GM20431 (cell line): ENCODE measurements around the gene BAHCC1.

Experiments used
- in situ Hi-C: fragments of 300-500 bp; cut with MseI, MboI; formaldehyde crosslinking; loops from one replicate; pipeline ENCODE4 v1.15.0; 2020; ENCODE audit warnings: low sequenced_read_pairs; ENCODE audit not compliant: unreplicated experiment

BAHCC1 gene

DNA sequence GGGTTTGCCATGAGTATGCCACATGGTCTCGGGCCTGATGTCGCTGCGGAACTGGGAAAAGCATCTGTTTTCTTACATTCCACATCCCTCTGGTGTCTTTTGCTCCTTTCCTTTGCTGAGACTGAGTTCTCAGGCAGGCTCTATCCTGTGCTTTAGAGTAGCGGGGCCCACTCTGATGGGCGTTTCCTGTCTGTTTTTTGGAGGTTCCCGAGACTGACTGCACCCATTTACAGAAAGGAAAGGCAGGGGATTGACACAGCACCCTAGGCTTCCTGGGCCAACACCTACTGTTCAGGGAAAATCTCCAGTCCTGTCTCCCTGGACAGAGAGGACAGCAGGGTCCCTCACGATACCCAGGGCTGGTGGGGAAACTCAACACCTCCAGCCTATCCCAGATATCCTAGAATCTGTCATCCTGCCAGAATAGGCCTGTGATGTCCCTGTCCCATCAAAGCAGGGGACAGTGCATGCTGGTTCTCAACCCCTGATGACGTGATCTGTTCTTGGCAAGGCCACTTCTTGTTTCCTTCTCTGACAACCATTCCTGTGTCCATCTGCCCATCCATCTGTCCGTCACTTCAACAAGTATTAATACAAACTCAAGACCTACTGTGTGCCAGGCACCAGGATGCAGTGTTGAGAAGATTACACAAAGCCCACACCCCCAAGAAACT, 75.2 kb downstream of the BAHCC1 start:
- in situ Hi-C loops: loop anchor here (10.0 kb wide), 1 partner anchor 216 kb away; no protein-coding TSS in a partner anchor

DNA sequence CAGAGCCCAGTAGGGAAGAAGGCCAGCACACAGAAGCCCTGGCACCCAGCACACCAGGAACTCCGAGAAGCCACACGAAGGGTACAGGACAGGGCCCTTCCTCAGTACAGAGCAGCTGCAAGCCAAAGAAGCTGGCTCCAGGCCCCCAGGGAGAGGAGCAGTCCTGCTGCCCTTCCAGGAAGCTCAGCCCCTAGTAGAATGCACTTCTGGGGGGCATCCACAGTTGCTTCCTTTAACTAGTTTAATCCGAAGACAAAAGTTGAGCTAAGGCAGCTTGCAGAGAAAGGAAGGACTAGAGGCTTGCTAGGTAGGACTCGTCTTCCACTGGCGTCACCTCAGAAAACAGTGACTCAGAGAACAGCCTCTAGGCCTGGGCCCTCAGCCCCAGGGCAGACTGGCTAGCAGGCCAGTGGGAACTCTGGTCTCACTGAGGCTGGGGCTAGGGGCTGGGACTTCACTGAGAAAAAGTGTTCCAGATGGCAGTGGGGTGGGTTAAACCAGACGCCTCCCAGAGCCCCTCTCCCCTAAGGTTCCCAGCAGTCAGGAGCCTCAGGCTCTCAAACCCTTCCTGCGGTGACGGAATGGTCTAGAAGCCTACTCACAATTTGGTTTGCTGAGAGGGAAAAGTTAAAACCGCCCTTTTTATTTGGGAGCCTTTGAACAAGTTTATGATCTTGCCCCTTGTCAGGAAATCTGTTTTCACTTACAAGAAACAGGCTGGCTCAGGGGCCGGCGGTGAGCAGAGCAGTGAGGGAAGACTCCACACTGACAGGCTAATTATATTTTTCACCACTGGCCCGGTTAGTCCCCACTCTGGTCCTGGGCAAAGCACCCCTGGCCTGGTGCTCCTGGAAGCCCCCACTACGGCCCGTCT, 75.9 kb downstream of the BAHCC1 start:
- in situ Hi-C loops: loop anchor here (10.0 kb wide), 1 partner anchor 216 kb away; no protein-coding TSS in a partner anchor

DNA sequence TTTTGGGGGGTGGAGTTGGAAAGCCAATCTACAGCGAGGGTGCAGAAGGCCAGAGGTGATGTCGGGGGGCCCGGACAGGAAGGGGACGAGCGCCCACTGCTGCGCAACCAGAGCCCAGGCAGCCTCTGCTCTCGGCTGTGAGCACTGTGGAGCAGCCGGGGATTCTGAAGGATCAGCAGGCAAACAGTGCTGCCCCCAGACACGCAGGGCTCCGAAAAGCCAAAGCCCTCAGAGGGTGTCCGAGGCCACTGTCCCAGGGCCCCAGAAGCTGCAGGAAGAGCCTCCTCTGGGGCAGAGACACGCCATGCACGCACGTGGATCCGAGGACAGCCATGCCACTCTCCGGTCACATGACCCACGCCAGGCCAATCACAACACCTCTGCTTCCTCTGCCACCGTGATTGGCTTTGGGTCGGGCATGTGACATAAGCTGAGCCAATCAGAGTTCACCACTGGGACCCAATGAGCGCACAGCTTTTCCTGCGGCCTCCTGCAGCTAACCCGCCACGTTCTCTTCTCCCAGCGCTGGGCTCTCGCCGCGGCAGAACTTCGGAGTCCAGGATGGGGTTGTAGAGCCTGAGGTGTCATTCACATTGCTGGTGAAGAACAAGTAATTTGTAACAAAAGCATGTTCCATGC, 76.7 kb downstream of the BAHCC1 start:
- in situ Hi-C loops: loop anchor here (10.0 kb wide), 1 partner anchor 217 kb away; no protein-coding TSS in a partner anchor

DNA sequence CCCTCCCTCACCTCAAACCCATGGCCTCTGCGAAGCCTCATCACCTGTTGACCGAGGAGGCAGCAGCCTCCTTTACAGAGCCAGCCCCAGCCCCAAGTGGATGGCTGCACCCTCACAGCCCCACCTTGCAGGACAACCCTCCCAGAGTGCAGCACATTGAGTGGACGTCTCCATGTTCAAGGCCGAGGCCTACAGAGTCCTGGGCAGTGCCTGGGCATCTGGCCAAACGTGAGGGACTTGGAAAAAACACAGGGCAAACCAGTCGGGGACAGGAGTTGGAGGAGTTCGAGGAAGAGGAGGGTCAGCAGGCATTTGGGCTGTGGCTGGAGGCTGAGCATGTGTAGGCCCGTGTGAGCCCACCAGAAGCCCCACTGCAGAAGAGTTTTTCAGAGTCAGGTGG, 77.8 kb downstream of the BAHCC1 start:
- in situ Hi-C loops: loop anchor here (10.0 kb wide), 1 partner anchor 218 kb away; no protein-coding TSS in a partner anchor

DNA sequence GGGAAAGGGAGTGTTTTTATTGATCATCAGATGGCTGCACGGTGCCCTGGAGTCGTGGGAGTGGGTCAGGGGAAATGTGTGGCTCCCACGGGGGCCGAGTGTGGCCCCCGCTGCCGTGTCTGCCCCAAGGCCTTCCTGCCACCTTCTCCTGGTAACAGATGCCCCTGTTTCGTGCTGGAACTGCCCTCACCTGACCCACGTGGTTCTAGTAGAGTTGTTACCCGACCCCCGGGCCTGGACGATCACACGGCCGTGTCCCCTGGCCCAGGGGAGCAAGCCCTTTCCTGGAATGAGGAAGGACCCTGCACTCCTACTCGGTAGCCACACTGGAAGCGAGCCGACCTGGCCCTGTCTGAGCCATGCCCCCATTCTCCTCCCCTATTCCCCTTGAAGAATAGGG, 79.7 kb downstream of the BAHCC1 start:
- in situ Hi-C loops: loop anchor here (10.0 kb wide), 1 partner anchor 220 kb away; no protein-coding TSS in a partner anchor

DNA sequence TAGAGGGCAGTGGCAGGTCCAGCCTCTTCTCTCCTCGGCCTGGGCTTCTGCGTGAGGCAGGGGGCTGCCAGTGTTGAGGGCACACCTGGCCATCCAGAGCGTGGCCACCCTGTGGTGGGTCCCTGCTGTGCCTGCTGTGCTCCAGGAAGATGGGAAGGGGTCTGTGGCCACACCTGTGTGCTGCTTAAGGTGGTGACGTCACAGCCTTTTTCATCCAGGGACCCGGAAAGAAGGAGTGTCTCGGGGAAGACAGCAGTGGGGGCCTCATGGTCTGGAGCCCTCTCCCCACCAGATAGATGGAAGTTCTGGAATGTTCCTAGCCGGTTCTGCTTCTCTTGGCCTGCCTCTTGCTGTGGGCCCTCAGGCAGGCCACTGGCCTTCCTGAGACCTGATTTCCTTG, 80.8 kb downstream of the BAHCC1 start:
- in situ Hi-C loops: loop anchor here (10.0 kb wide), 1 partner anchor 221 kb away; no protein-coding TSS in a partner anchor

DNA sequence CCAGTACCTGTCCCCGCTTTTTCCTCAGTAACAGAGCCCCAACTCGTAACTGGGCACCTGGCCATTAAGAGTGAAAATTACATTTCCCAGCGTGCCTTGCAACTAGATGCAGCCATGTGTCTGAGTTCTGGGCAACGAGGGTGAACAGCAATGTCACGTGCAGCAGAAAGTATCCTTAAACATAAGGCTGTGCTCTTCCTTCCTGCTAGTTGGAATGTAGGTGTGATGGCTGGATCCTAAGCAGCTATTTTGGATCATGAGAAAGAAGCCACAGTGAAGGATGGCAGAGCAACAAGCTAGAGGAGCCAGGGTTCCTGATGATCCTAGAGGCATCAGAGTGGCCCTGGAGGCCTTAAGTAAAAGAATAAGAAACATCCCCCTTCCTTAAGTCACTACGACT, 81.4 kb downstream of the BAHCC1 start:
- in situ Hi-C loops: loop anchor here (10.0 kb wide), 1 partner anchor 222 kb away; no protein-coding TSS in a partner anchor

DNA sequence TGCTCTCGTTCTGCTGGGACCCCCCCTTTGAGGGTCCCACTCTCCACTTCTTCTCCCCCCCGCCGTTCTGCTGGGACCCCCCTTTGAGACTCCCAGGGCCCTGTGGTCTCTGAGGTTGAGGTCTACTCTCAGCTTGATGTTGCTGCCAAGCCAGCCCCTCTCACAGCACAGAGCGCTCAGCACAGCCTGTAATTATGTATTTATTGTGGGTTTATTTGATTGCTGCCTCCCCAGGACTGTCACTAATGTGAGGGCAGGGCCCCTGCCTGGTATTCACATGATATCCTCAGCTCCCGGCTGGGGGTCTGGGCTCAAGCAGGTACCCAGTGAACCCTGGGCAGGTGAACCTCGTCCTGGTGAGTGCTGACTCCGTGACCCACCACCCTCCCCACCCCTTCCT, 81.9 kb downstream of the BAHCC1 start:
- in situ Hi-C loops: loop anchor here (10.0 kb wide), 1 partner anchor 222 kb away; no protein-coding TSS in a partner anchor

DNA sequence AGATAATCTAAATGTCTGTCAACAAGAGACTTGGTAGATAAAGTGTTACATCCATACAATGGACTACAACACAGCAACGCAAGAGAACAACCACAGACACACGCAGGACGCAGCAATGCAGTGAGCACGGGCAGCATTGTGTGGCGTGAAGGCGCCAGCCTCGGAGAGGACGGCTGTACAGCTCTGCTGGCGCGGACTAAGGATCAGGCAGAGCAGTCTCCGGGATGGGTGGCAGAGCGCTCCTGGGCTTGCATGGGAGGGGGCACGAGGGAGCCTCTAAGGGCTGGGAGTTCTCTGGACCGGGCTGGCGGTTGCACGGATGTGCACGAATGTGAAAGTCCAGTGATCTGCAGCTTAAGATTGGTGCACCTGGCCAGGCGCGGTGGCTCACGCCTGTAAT, 82.9 kb downstream of the BAHCC1 start:
- in situ Hi-C loops: loop anchor here (10.0 kb wide), 1 partner anchor 223 kb away; no protein-coding TSS in a partner anchor

DNA sequence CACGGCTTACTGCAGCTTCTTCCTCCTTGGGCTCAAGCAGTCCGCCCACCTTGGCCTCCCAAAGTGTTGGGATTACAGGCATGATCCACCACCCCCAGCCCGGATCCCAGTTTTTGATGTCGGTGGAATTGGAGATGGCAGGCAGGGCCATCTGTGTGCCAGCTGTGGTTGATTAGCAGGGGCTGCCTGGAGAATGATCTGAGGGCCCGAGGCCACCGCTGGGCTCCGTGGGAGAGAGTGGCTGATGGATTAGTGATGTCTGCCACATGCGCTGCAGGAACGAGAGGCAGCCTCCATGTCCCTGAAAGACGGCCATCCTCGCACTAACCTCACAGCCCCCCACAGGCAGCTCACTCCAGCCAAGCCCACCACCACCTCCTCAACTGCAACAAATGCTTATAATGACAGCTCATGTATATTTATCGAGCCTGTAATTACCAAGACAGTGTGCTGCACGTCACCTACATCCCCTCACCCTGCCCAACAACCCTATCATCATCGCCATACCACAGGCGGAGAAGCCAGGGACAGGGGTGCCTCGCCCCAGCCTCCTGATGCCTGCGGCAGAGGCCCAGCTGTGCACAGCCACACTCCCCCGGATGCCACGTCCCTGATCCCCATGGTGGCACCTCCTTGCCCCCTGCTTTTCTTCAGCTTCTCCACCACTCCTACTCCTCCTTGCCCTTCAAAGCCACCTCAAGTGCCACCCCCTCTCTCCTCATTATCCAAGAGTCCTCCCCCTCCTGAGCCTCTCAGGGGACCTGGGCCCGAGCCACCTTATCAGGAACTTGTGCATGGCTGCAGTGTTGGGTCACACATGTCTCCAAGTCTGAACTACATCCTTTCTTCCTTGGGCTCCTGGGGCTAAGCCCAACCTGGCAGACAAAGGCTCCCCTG, 84.2 kb downstream of the BAHCC1 start:
- in situ Hi-C loops: loop anchor here (10.0 kb wide), 1 partner anchor 225 kb away; no protein-coding TSS in a partner anchor

DNA sequence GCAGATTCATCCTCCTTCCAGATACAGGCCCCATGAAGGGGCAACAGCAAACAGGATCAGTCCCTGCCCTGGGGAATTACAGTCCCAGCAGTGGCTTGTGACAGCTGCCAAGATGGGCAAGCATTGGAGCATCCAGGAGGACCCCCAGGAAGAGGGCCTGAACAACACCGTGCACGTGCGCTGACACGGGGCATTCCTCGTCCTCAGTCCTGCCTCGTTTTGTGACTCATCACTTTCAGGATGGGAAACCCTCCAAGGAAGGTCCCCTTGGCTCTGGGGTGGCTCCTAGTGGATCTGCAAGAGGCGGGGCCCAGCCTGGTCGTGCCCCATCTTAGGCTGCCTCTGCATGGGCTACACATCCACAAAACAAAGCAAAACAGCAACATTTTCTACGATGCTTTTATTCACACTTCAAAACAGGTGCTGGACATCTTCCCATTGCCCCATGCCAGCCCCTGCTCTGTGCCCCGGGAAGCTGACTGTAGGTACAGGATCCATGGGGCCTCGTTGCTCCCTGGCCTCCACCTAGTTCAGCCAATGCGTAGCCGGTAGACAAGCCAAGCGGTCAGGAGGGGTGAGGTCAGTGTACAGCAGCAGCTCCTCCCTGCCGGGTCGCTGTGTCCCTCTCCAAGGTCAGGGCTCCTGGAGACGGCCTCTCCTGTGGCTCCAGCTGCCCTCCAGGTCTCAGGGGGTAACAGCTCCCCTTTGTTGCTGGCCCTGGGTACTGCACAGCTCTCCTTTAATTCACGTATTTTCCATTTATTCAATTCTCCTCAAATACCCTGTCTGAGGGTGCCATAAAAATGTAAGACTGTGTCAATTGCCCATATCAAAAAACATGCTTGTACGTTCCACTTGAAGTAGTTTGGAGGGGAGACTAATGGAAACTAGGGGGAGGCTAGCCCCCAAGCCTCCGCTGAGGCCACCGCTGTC, 85.1 kb downstream of the BAHCC1 start:
- in situ Hi-C loops: no loop called here

DNA sequence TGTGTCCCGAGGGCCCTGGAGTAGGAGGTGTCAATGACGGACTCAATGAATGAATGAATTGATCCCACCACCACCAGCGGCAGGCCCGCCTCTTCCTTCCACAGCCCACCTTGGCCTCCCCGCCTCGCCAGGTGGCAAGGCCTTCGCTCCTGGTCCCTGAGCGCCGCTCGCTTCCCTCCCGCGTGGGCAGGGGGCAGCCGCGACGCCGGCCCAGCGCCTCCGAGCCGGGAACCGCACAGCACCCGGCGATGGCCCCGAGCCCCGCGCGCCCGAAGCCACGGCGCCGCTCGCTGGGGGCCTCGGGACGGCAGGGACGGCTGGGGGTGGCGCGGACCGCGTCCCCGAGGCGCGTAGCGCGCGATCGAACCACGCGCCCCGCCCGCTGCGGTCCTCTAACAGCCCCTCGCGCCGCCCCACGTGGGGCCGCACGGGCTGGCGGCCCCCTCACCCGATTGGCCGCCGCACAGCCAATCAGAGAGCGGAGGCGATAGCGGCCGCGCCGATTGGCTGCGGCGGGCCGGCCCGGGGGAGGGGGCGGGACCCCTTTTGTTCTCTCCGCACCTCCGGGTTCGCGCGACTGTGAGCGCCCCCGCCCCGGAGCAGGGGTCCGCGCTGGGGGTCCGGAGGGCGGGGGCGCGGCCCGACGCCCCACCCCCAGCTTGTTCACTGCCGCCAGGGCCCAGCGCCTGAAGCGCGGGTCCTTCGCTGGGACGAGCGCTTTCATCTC, 86.0 kb downstream of the BAHCC1 start:
- in situ Hi-C loops: no loop called here

DNA sequence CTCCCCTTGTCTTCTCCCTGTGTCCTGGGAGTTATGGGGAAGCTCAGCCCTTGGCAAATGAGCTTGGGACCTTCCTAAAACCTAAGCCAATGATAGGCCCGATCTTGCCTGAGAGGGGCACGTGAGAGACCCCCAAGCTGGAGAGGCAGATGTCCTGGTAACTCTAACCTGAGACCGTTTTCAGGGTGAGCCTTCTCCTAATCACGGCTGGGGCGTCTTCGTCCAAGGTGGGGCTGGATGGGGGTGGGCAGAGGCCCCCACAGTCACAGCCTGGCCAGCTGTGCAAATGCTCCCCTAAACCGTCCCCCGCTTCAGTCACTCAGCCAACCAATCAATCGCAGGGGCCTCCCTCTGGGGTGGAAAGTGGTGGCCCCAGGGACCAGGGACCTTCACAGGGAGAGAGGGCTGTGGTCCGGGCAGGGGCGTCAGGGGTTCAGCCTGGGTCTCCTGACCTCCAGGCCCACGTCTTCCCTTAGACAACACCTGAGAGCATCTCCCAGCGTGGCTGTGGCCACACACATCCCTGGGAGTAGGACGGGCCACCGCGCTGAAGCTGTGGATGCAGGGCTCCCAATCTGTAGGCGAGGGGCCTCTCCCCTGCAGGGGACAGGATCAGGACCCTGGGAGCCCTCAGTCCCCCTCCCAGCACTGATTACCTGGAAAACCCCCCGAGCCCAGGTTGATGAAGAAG, 86.7 kb downstream of the BAHCC1 start:
- in situ Hi-C loops: no loop called here

DNA sequence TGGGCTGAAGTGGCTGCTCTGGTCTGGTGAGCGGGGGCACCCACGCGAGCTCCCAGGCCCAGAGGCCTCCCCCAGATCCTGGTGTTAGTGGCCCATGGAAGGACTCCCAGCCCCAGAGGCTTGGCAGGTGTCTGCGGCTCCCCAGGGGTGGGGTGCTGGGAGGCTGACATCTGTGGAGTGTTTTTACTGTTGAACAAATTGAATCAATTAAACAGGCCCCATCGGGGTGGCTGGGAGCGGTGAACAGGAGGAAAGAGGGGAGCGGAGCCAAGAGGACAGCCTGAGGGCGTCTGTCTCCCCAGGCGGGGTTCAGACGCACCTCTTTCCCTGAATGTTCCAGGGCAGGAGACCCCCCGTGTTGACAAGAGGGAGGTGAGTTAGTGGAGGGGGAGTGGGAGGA, 87.4 kb downstream of the BAHCC1 start:
- in situ Hi-C loops: no loop called here

DNA sequence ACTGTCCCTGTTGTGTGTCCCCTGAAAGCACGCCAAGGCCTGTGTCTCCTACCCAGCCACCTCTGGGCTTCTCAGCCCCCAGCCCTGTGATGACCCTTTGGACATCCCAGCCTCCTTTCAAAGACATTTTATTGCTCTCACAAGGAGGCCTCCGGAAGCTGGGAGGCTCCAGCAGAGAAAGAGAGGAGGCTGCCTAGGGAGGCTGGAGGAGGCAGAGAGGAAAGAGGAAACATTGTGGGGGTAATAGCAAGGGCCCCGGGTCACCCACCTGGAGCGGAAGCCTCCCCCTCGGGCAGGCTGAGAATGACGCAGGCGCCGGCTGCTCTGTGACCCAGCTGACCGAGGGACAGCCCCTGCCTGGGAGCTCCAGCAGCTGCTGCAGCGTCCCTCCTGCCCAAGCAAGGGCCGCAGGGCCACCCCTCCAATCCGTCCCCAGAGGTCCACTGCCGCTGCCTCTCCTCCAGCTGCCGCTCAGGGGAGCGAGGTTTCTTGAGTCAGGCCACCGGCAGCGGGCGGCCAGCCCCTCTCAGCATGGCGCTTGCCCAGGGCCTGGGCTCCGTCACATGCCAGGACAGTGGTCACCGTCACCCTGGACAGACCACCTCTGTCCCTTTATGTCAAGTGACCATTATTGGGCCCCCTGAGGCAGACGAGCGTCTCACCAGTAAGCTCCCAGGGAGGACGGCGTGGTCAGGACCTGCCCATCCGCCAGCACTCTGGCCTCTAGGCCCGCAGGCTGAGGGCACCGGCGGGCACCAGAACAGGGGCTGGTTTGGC, 88.0 kb downstream of the BAHCC1 start:
- in situ Hi-C loops: no loop called here

DNA sequence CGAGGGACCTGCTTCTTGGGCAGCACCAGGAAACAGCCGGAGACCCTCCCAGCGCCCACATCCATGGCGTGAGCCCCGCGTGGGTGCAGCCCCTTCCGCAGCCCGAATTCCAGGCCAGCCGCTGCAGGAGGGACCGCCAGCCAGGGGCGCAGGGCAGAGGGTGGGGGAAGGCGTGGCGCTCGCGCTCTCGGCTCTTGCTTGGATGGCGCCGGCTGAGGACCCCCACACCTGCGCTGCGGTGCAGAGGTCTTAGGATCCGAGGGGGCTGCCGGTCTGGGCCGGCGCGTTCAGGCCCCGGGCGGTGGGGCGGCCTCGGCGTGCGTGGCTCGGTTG, 88.6 kb downstream of the BAHCC1 start:
- in situ Hi-C loops: no loop called here
